DMS53 (cell line): Measurements from ENCODE around the gene AQP10.
"Not testable (repeated sequence)": the region's sequence is repeated elsewhere in the genome, so short reads cannot be mapped to it uniquely, and the experiment has no call there.

Experiments used
- DNase-seq: peaks from one replicate; lab custom pipeline; 2025; lab: John Stamatoyannopoulos, UW

Gene AQP10, protein sequence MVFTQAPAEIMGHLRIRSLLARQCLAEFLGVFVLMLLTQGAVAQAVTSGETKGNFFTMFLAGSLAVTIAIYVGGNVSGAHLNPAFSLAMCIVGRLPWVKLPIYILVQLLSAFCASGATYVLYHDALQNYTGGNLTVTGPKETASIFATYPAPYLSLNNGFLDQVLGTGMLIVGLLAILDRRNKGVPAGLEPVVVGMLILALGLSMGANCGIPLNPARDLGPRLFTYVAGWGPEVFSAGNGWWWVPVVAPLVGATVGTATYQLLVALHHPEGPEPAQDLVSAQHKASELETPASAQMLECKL

DNA sequence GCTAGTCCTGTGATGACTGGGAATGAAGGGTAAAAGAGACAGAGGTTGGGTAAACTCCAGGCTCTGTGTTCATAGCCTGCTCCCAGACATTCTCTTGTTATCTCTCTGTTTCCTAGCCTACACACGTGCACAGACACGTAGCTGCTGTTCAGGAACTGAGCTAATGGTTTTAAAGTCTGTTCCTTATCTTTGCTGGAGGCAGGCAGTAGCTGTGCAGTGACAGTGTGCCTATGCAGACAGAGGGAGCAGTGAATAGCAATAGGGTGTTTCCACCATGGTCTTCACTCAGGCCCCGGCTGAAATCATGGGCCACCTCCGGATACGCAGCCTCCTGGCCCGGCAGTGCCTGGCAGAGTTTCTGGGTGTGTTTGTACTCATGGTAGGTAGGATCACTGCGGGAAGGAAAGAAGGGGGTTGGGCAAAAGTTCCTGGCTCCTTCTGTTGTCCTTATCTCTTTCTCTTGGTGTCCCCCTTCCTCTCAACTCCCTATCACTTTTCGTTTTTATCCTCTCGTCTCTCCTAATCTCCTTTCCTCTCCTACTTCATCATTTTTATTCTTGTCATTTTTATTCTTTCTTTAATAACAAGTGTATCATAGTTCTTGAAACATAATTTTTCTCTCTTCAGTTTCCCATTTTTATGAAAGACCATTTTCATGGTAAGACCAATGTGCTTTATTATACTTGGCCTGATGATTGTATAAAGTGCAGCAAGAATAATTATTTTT is at the start of gene AQP10:
Gene AQP10 (plus strand): TSS at position 212 of the 727 bp plus-strand sequence. CDS start 63 bp downstream, at position 275.
- DNase-seq: no peak

DNA sequence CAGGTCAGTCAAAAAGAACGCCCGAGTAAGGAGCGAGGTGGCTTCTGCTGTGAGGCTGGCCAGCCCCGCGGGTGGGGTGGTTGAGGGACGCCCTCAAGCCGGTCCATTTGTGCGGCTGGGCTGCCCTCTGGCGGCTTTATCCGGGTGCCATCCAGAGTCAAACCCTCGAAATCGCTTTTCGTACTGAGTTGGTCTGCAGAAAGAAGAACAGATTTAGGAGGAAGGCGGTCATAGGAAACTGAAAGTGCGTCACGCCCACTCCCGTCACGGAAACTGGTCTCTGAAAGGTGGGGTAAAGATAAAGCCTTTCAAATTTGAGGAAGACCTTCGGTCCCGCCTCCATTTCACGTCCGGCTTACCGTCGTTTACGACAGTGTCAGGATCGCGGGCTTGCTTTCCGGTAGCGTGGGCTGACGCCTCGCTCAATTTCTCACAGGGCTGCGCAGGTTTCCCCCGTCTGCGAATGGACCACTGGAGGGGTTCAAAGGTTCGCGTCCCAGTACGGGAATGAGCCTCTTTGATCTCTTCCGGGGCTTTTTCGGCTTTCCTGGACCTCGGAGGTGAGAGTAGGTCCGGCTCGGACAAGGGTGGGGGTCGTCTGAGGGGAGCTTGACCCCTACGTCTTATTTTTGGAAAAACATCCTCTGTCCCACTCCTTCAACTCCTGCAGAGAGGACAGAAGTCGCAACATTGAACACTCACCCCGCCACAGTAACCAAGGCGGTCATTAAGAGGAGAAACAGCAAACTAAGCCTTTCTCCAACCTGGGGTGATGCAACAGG is 48.5 kb upstream of the AQP10 start, which contains the start of gene HAX1:
Gene HAX1 (plus strand): TSS at position 413 of the 782 bp plus-strand sequence. CDS start 95 bp downstream, at position 508.
- DNase-seq: peak; percentile 98

DNA sequence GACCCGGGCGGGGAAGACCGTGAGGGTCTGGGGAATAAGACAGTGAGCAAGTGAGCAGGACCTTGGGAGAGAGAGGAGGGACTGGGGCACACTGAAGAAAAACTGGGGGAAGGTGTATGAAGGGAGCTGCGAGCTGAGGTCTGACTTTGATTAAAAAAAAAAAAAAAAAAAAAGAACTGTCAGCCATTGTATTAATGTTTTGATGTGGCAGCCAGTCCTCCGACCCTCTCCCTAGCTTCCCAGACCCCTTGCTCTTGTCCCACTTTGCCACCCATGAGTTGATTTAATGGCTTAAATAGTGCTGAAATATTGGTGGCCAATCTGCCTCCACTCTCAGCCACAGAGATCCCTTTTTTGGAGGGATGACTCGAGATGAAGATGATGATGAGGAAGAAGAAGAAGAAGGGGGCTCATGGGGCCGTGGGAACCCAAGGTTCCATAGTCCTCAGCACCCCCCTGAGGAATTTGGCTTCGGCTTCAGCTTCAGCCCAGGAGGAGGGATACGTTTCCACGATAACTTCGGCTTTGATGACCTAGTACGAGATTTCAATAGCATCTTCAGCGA is 47.8 kb upstream of the AQP10 start:
- no peak for DNase-seq

DNA sequence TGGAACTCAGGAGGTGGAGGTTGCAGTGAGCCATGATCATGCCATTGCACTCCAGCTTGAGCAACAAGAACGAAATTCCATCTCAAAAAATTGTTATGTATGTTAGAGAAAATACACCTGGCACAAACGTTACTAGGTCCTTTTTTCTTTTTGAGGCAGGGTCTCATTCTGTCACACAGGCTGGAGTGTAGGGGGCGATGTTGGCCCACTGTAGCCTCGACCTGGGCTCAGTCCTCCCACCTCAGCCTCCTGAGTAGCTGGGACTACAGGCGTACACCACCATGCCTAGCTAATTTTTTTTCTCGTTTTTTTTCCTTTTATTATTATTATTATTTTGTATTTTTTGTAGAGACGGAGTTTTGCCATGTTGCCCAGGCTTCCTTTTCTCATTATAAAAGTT is 44.1 kb upstream of the AQP10 start:
- peak; percentile 25 for DNase-seq

DNA sequence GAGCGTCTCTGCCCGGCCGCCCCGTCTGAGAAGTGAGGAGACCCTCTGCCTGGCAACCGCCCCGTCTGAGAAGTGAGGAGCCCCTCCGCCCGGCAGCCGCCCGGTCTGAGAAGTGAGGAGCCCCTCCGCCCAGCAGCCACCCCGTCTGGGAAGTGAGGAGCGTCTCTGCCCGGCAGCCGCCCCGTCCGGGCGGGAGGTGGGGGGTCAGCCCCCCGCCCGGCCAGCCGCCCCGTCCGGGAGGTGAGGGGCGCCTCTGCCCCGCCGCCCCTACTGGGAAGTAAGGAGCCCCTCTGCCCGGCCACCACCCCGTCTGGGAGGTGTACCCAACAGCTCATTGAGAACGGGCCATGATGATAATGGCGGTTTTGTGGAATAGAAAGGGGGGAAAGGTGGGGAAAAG is 33.3 kb upstream of the AQP10 start:
- not testable (repeated sequence) for DNase-seq

DNA sequence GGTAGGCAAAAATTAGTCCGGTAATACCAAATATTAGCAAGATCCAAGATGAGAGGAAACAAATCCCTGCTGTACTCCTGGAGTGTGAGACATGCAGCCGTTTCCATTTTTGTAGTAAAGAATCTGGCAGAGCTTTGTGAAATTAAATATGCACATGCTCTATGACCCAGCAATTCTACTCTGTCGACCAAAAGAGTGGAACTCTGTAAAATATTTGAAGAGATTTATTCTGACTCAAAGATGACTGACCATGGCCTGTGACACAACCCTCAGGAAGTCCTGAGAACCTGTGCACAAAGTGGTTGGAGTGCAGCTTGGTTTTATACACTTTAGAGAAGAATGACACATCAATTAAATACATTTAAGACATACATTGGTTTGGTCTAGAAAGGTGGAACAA is 32.2 kb upstream of the AQP10 start:
- no peak for DNase-seq

DNA sequence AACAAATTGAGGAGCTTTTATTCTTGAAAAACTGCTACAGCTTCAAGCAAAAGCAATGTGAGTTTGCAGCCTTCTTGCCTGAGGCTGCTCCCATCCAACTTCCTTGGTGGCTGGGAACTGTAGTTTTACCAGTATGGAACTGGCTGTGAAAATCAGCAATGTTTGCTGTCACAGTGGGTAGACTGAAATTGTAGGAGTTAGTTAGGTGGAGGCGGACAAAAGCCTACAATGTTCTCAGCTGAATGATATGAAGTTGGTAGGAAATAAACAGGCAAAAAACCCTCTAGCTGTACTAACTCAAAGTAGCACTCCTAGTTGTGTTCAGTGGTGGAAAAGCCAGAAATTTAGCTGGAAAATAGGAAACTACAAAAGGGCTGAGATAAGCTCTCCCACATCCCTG is 30.0 kb upstream of the AQP10 start:
- DNase-seq: no peak

DNA sequence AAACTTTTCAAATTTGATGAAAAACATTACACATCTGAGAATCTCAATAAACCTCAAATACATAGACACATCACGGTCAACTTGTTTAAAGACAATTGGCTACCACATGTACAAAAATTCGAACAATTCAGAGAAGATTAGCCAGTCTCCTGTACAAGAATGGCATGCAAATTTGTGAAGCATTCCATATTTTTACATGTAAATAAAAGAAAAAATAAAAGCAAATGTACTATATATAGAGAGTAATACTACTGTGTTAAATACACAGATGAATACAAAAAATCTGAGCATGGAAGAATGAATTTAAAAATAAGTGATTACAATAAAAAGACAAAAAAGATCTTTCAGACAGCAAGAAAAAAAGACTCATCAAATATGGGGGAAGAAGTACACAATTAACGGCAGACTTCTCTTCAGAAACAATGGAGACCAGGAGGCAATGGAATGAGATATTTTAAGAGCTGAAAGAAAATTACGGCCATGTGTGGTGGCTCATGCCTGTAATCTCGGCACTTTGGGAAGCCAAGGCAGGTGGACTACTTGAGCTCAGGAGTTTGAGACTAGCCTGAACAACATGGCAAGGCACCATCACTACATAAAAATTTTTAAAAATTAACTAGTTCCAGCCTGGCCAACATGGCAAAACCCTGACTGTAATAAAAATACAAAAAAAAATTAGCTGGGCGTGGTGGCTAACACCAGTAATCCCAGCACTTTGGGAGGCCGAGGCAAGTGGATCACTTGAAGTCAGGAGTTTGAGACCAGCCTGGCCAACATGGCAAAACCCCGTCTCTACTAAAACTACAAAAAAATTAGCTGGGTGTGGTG is 25.3 kb upstream of the AQP10 start:
- peak; percentile 21 for DNase-seq

DNA sequence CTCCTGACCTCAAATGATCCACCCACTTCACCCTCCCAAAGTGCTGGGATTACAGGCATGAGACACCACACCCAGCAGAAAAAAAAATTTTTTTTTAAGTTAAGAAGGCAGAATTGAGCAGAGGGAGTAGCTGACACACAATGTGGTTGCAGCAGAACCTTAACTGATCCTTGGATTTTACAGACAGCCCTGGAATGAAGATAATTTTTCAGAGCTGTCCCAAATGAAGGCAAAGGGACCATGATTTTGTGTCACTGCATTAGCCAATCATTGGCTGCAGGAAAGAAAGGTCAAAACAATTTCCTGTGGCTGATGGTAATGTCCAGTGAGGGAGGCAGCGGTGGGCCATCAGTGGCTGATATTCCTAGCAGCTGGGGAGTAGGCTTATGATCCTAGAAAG is 19.3 kb upstream of the AQP10 start:
- DNase-seq: no peak

DNA sequence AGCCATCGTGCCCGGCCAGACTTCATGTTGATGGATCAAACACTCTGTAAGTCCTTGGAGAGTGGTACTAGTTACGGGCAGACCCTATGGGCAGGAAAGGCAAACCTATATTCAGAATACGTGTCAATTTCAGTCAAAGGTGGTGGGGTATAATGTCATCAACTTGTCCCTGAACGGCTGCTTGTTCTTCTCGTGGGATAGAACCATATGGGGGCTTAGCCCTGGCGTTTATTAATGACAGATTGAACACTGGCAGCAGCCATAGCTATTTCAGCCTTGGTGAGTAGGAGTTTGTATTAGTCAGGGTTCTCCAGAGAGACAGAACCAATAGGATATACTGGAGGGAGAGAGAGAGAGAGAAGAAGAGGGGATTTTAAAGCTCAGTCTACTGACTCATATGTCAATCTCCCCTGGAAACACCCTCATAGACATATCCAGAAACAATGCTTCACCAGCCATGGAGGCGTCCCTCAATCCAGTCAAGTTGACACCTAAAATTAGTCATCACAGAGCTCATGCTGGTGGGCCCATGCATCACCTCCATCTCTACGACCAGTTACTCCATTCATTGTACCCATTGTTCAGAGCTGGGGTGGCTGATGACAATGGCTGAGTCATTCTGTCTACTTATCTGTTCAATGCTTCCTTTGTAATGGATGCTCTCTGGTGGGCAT is 16.1 kb upstream of the AQP10 start:
- DNase-seq: peak; percentile 28

DNA sequence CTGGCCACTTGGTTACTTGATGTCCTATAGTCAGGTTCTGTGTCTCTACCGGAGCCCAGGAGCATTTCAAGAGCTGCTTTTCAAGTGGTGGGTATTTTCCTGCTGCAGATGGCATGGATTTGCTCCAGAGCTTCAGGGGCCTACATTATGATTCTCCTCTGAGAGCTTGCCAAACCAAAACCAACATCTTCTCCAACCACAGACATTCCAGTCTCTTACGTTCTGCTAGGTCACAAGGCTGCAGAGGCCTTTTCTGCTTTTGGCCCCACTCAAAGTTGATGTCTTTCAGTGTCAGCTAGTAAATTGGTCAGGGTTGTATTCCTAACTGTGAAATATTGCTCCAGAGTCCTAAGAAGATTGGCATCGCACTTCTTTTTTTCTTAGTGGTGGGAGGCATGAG is 14.7 kb upstream of the AQP10 start:
- no peak for DNase-seq

DNA sequence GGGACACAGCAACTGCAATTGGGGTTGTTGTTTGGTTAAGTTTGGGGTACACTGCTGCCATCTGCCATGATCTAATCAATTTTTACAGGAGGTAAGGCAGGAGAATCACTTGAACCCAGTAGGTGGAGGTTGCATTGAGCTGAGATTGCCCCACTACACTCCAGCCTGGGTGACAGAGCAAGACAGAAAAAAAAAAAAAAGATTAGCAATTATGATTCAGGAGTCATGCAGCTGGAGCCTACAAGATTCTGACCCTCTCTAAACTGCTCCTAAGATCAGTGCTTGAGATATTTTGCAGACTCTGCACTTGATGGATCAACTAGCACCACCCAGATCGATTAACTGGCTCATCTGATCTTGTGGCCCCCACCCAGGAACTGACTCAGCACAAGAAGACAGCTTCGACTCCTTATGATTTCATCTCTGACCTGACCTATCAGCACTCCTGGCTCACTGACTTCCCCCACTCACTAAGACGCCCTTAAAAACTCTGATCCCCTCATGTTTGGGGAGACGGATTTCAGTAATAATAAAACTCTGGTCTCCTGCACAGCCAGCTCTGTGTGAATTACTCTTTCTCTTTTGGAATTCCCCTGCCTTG is 13.1 kb upstream of the AQP10 start:
- DNase-seq: not testable (repeated sequence)

DNA sequence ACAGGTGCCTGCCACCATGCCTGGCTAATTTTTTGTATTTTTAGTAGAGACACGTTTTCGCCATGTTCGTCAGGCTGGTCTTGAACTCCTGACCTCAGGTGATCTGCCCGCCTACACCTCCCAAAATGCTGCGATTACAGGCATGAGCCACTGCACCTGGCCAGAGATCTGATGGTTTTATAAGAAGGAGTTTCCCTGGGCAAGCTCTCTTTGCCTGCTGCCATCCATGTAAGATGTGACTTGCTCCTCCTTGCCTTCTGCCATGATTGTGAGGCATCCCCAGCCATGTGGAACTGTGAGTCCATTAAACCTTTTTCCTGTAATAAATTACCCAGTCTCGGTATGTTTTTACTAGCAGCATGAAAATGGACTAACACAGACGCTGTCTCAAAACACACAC is 11.8 kb upstream of the AQP10 start:
- not testable (repeated sequence) for DNase-seq

DNA sequence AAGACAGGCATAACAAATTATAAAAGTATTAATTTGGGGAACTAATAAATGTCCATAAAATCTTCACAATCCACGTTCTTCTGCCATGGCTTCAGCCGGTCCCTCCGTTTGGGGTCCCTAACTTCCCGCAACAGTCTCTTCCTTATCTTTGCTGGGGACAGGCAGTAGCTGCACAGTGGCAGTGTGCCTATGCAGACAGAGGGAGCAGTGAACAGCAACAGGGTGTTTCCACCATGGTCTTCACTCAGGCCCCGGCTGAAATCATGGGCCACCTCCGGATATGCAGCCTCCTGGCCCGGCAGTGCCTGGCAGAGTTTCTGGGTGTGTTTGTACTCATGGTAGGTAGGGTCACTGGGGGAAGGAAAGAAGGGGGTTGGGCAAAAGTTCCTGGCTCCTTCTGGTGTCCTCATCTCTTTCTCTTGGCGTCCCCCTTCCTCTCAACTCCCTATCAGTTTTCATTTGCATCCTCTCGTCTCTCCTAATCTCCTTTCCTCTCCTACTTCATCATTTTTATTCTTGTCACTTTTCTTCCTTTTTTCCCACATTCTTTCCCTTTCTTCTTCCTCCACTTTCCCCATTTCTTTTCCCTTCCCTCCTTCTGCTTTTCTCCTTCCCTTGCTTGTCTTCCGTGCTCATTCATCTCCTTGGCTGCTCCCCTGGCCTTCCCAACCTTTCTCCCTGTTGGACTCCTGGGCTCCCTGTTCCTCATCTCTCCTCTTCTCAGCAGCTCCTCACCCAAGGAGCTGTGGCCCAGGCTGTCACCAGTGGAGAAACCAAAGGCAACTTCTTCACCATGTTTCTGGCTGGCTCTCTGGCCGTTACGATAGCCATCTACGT is 8.4 kb upstream of the AQP10 start:
- DNase-seq: not testable (repeated sequence)

DNA sequence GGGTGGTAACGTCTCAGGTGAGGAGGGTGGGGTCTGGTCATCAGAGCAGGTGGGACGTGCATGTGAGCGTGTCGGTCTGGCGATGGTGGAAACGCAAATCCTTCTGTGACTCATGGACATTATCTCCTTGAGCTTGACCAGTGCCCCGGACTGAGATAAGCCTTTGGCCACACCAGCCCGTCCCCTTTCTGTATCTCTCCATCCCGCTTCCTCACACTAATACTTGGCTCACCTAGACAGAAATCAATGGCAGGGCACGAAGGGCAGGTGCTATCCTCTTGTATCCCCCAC is 7.9 kb upstream of the AQP10 start:
- DNase-seq: no peak

DNA sequence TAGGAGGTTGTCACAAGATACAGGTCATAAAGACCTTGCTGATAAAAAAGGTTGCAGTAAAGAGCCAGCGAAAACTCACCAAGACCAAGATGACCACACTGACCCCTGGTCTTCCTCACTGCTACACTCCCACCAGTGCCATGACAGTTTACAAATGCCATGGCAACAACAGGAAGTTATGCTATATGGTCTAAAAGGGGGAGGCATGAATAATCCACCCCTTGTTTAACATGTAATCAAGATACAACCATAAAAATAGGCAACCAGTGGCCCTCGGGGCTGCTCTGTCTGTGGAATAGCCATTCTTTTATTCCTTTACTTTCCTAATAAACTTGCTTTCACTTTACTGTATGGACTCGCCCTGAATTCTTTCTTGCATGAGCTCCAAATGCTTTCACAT is 6.7 kb upstream of the AQP10 start:
- not testable (repeated sequence) for DNase-seq

DNA sequence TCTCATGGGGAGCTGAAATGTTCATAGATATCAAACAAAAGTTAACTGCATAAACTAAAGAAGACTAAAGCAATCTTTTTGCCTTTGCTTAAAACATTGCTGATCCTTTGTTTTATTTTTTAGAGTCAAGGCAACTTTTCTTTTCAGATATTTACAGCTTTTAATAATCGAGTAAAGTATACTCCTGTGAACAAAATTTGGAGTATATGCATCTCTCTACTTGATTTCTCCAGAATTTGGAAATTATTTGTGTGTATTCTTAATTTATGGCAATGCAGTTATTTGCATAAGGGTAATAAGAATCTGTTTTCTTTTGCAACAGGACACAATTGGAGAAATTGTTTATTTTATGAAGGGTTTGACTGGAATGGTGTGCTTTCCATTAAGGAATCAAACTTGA is 4.2 kb upstream of the AQP10 start:
- peak; percentile 29 for DNase-seq

DNA sequence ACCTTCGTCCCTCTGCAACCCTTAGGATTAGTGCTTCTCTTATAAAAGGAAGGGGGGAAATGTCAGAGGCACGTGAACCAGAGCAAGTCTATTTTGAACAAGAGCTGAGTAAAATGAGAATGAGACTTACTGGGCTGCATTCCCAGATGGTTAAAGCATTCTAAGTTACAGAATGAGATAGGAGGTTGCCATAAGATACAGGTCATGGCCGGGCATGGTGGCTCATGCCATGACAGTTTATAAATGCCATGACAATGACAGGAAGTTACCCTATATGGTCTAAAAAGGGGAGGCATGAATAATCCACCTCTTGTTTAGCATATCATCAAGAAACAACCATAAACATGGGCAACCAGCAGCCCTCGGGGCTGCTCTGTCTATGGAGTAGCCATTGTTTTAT is 2.5 kb upstream of the AQP10 start:
- no peak for DNase-seq

DNA sequence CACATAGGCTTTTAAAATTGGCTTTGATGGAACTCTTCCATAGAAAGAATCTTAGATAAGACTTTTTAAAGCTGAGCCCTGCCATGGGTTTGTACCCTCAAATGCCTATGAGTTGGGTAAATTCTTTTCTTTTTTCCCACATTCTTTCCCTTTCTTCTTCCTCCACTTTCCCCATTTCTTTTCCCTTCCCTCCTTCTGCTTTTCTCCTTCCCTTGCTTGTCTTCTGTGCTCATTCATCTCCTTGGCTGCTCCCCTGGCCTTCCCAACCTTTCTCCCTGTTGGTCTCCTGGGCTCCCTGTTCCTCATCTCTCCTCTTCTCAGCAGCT is 679 bp downstream of the AQP10 start:
- not testable (repeated sequence) for DNase-seq

DNA sequence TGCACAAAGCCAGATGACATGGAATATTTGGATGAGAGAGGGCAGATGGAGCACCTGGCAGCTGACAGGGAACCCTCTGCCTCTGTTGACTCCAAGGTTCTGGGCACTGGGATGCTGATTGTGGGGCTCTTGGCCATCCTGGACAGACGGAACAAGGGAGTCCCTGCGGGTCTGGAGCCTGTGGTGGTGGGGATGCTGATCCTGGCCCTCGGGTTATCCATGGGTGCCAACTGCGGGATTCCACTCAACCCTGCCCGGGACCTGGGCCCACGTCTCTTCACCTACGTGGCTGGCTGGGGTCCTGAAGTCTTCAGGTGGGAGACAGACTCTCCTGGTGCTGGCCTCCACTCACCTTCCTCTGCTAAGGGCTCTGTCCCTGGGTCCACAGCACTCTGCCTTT is 2.6 kb downstream of the AQP10 start:
- no peak for DNase-seq
